ENCODE measurements around the gene RAB34. TPM values are rescaled to one million over a fixed set of nuclear protein-coding genes. Genes with fewer than 3 reads are reported as not detected.
A peak's percentile ranks its signal among the peaks of the same experiment; 100 is the strongest.

RAB34 gene
- total and polyA plus RNA-seq, 9 of the 15 experiments (the other 6 are each of a cell fraction or from before 2014, with no cell fraction given), result 0.07 to 3.8 (median 0.46) TPM; not detected in 1

GRCh38 chr17:28726627-28727491 lies 9.2 kb upstream of the RAB34 start (continued):
- TF ChIP-seq DMBX1 (CRISPR knock-in tag; IDR thresholded peaks at IDR 0.05; ENCODE audit: borderline replicate concordance), result no peak
- TF ChIP-seq ZBTB33 (CRISPR knock-in tag; IDR thresholded peaks at IDR 0.05), result 0 out of 2 replicates have a peak, but pooled peaks have one; percentile 49
- TF ChIP-seq ZEB2 (IDR thresholded peaks at IDR 0.05), result peak; percentile 73
- peak; percentile 46 to 67; a peak in 2 of 4 replicates for TF ChIP-seq ARNT (IDR thresholded peaks at IDR 0.05)
- peak; percentile 86; the same call in 1 of the 2 replicates for TF ChIP-seq CTBP1 (IDR thresholded peaks at IDR 0.05; ENCODE audit: borderline replicate concordance)
- TF ChIP-seq ZFP1 (CRISPR knock-in tag; IDR thresholded peaks at IDR 0.05), result no peak
- peak; percentile 79 for TF ChIP-seq ATF7 (IDR thresholded peaks at IDR 0.05)
- TF ChIP-seq TSHZ1 (CRISPR knock-in tag; IDR thresholded peaks at IDR 0.05), result no peak
- TF ChIP-seq NBN (IDR thresholded peaks at IDR 0.05; ENCODE audit: low read depth), result peak; percentile 91
- TF ChIP-seq NRF1 (conservative IDR thresholded peaks at IDR 0.05 in 1 of 2, IDR thresholded peaks at IDR 0.05 in 1 of 2), result peak; percentile 77 to 81
- no peak for TF ChIP-seq ZNF140 (CRISPR knock-in tag; IDR thresholded peaks at IDR 0.05)
- peak in 1 of 2 experiments; percentile 57; a peak in 3 of 4 replicates for TF ChIP-seq TRIM24 (IDR thresholded peaks at IDR 0.05)
- no peak for TF ChIP-seq MTA2 (IDR thresholded peaks at IDR 0.05; ENCODE audit: low read depth)
- no peak for TF ChIP-seq U2AF1 (optimal IDR thresholded peaks at IDR 0.05; ENCODE audit: low read depth, low read length)
- TF ChIP-seq ZMIZ1 (IDR thresholded peaks at IDR 0.05; ENCODE audit: low read depth in 2 of 2, low read length in 2 of 2), result peak in 1 of 2 experiments; percentile 18; a peak in 1 of 4 replicates
- no peak for TF ChIP-seq ZNF143 (CRISPR knock-in tag; IDR thresholded peaks at IDR 0.05)
- TF ChIP-seq CEBPG (CRISPR knock-in tag; IDR thresholded peaks at IDR 0.05), result peak; percentile 11; the same call in 1 of the 2 replicates
- TF ChIP-seq CEBPG (tag; conservative IDR thresholded peaks at IDR 0.05 in 1 of 2, IDR thresholded peaks at IDR 0.05 in 1 of 2), result no peak
- TF ChIP-seq TCF3 (CRISPR knock-in tag; IDR thresholded peaks at IDR 0.05), result peak; percentile 23; the same call in 1 of the 2 replicates
- no peak for TF ChIP-seq ZNF76 (CRISPR knock-in tag; IDR thresholded peaks at IDR 0.05; ENCODE audit: borderline replicate concordance)
